Measurements from ENCODE around the gene RNF123.

DNA sequence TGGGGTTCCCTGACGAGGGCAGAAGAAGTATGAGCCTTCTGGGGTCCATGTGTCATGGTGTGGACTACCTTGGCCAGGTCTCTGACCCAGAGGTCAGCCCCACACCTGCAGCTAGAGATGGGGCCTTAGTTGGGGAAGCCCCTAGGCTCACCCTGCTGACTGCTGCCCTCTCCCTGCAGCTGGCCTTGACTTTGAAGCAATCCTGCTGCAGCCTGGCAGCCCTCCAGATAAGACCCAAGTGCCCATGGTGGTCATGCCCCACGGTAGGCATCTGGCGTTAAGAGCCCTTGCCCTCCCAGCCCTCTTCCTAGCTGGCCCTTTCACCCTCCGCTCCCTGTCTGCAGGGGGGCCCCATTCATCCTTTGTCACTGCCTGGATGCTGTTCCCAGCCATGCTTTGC is 7.8 kb upstream of the RNF123 start:
- TF ChIP-seq, protein P1, sequence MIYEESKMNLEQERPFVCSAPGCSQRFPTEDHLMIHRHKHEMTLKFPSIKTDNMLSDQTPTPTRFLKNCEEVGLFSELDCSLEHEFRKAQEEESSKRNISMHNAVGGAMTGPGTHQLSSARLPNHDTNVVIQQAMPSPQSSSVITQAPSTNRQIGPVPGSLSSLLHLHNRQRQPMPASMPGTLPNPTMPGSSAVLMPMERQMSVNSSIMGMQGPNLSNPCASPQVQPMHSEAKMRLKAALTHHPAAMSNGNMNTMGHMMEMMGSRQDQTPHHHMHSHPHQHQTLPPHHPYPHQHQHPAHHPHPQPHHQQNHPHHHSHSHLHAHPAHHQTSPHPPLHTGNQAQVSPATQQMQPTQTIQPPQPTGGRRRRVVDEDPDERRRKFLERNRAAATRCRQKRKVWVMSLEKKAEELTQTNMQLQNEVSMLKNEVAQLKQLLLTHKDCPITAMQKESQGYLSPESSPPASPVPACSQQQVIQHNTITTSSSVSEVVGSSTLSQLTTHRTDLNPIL (CRISPR knock-in tag; IDR thresholded peaks at IDR 0.05; ENCODE audit: low read depth), result no peak
- TF ChIP-seq ZFP3 (CRISPR knock-in tag; IDR thresholded peaks at IDR 0.05), result no peak
- no peak for TF ChIP-seq ESRRG (CRISPR knock-in tag; IDR thresholded peaks at IDR 0.05)
- no peak for TF ChIP-seq ZC3H10 (CRISPR knock-in tag; IDR thresholded peaks at IDR 0.05)
- no peak for TF ChIP-seq TOX (CRISPR knock-in tag; IDR thresholded peaks at IDR 0.05; ENCODE audit: borderline replicate concordance)
- no peak for TF ChIP-seq BACH2 (CRISPR knock-in tag; IDR thresholded peaks at IDR 0.05; ENCODE audit: borderline replicate concordance)
- no peak for TF ChIP-seq OSR1 (CRISPR knock-in tag; IDR thresholded peaks at IDR 0.05)
- TF ChIP-seq RARB (CRISPR knock-in tag; IDR thresholded peaks at IDR 0.05), result no peak
- TF ChIP-seq ARNTL (CRISPR knock-in tag; IDR thresholded peaks at IDR 0.05; ENCODE audit: borderline replicate concordance, low read depth), result no peak
- no peak for TF ChIP-seq ZNF8 (CRISPR knock-in tag; IDR thresholded peaks at IDR 0.05)
- no peak for TF ChIP-seq PPARA (CRISPR knock-in tag; IDR thresholded peaks at IDR 0.05; ENCODE audit: borderline replicate concordance)
